Heart right ventricle (tissue), 16 donors: ENCODE data around the gene PLD1. TPM values are rescaled to one million over a fixed set of nuclear protein-coding genes. Genes with fewer than 3 reads are reported as not detected.

Source experiments
- ATAC-seq, 8 donors: fragments of 200-7000 bp; cut with Tn5 transposase; one replicate each; pipeline ENCODE4 v1.9.1; 2020; ENCODE audit warnings: mild to moderate bottlenecking in 8 of 8, moderate library complexity in 8 of 8, moderate number of reproducible peaks in 1 of 8
- DNase-seq, 2 donors: peaks; one replicate each; pipeline ENCODE4 v3.0.0-alpha.2; 2020
- H3K27ac ChIP-seq, 10 donors: fragments of 200-600 bp; sonication (generic) in 2 of 10; one replicate each; pipeline versions ENCODE4 v1.5.0 to v1.8.0; 2020 to 2022; ENCODE audit warnings: mild to moderate bottlenecking in 3 of 10
- H3K27me3 ChIP-seq, 7 donors: fragments of 200-600 bp; one replicate each; pipeline ENCODE4 v1.8.0; 2021 to 2022; ENCODE audit warnings: mild to moderate bottlenecking in 2 of 7
- H3K36me3 ChIP-seq, 9 donors: fragments of 200-600 bp; sonication (generic) in 1 of 9; one replicate each; pipeline versions ENCODE4 v1.5.0 to v1.8.0; 2020 to 2022; ENCODE audit warnings: mild to moderate bottlenecking in 2 of 9
- H3K4me1 ChIP-seq, 9 donors: fragments of 200-600 bp; sonication (generic) in 1 of 9; one replicate each; pipeline versions ENCODE4 v1.5.0 to v1.8.0; 2020 to 2022; ENCODE audit warnings: mild to moderate bottlenecking in 4 of 9
- H3K4me3 ChIP-seq, 10 donors: fragments of 200-600 bp; sonication (generic) in 2 of 10; one replicate each; pipeline versions ENCODE4 v1.5.0 to v1.8.0; 2020 to 2022; ENCODE audit warnings: mild to moderate bottlenecking in 7 of 10, moderate library complexity in 2 of 10
- H3K9me3 ChIP-seq, 11 donors: fragments of 200-600 bp in 10 of 11; sonication (generic) in 2 of 11; one replicate each; pipeline versions ENCODE4 v1.5.0 to v1.8.0; 2013 to 2022; ENCODE audit warnings: mild to moderate bottlenecking in 2 of 11, control low read depth in 1 of 11, moderate library complexity in 1 of 11
- WGBS, 2 donors: extraction: QIAGEN DNeasy Blood & Tissue Kit; methylation state at CpG; one replicate each; pipeline ENCODE4 v1.1.7; 2013; ENCODE audit warnings: inconsistent platforms in 1 of 2; 5-methylcytosine and 5-hydroxymethylcytosine counted together
- intact Hi-C, 10 donors: fragments of 100-400 bp; cut with DNase I; formaldehyde crosslinking; loops; one replicate each; pipeline versions ENCODE4 v1.11.1 to v1.14.2; 2022
- polyA plus RNA-seq, 2 donors: library from polyadenylated mRNA; stranded (reverse); fragments of 200-250 nt; gene quantifications; one replicate each; pipeline ENCODE4 v1.2.3, GENCODE V29; 2013
- total RNA-seq, 10 donors: library from RNA; stranded (reverse); fragmentation: NEBNext Ultra II Directional in 3 of 10; extraction: Animal tissue kit (Norgen Biotek cat#: 25700) in 3 of 10; gene quantifications; one replicate each; pipeline versions ENCODE4 v1.2.1 to v1.2.4, GENCODE V29; 2021 to 2023
- TF ChIP-seq, protein P1 (sequence below), 9 donors: fragments of 200-600 bp; sonication (generic) in 2 of 9; IDR thresholded peaks; one replicate each; pipeline versions ENCODE4 v1.5.0 to v1.8.0; 2021 to 2022; ENCODE audit warnings: antibody characterized with exemption in 9 of 9, mild to moderate bottlenecking in 5 of 9, moderate library complexity in 1 of 9
- donor health status: Arrhythmogenic right ventricular cardiomyopathy.
- donor health status: ischemic (EF 13 %, LVEDD 7.1; RV severe dilation, severe dysfunction).
- donor health status: healthy with polysubstance abuse.
- donor health status: DM: no; HTN: yes; CAD: no.
- donor health status: DM: no; HTN: no; CAD: no.
- donor health status: ischemic (EF 25% LVEDD 6.9; RV normal size, moderate dysfunction).
- donor health status: ischemic (EF 25% LVEDD 5.7; RV mildly dilated, moderate dysfunction).
- donor health status: healthy.
- donor health status: DM: yes; HTN: yes; CAD: no.
- donor health status: Ischemic cardiomyopathy.
- donor health status: ischemic (EF 35%, LVEDD 5.7; RV mildly dilated, moderate dysfunction).
- donor health status: nonischemic (EF 11% LVEDD 7.7; RV severe dilation, severe dysfunction).
- donor health status: DM: yes; HTN: yes; CAD: no.
- donor health status: PGD.
- donor health status: ischemic (EF 29% LVEDD 5.4; RV normal size, mild dysfunction).
- donor health status: nonischemic (EF 23%, LVEDD 6.1; RV moderate dilation, normal function).

The PLD1 gene
- total and polyA plus RNA-seq, 12 donors, result 10.5 to 83.3 (median 62.9) TPM

DNA sequence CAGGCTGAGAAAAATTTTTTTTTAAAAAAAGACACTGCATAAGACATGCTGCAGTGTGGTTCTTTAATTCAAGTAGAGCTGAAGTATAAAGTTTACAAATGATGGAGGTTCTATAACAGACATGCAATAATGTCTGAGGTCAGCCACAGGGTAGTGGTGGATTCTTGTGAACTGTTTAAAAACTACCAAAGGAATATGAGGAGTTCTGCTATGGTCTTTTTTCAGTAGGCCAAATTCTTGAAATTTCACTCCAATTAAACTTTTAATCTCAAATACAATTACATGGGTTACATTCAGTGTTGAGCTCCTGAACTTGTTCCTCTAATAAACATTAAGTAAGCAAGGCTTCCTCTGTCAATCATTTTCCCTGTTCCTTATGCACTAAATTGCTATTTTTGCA lies 122.7 kb downstream of the PLD1 start:
- intact Hi-C loops, result no loop called here
- ATAC-seq, result no peak
- H3K27me3 ChIP-seq, result no peaks in the 10 kb centered on the region
- H3K27ac ChIP-seq, result peak overlapping the region in 3 of 10 donors; percentile 7 to 55 (median 42)
- H3K9me3 ChIP-seq, result no peaks in the 10 kb centered on the region
- no peak overlapping the region for H3K4me3 ChIP-seq
- no peak for DNase-seq
- H3K36me3 ChIP-seq, result peaks cover 0 to 89% (median 6%) of the 10 kb centered on the region in 9 donors
- TF ChIP-seq, protein P1, sequence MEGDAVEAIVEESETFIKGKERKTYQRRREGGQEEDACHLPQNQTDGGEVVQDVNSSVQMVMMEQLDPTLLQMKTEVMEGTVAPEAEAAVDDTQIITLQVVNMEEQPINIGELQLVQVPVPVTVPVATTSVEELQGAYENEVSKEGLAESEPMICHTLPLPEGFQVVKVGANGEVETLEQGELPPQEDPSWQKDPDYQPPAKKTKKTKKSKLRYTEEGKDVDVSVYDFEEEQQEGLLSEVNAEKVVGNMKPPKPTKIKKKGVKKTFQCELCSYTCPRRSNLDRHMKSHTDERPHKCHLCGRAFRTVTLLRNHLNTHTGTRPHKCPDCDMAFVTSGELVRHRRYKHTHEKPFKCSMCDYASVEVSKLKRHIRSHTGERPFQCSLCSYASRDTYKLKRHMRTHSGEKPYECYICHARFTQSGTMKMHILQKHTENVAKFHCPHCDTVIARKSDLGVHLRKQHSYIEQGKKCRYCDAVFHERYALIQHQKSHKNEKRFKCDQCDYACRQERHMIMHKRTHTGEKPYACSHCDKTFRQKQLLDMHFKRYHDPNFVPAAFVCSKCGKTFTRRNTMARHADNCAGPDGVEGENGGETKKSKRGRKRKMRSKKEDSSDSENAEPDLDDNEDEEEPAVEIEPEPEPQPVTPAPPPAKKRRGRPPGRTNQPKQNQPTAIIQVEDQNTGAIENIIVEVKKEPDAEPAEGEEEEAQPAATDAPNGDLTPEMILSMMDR (IDR thresholded peaks at IDR 0.05), result no peak
- H3K4me1 ChIP-seq, result peaks cover 0 to 32% (median 14%) of the 10 kb centered on the region in 9 donors

DNA sequence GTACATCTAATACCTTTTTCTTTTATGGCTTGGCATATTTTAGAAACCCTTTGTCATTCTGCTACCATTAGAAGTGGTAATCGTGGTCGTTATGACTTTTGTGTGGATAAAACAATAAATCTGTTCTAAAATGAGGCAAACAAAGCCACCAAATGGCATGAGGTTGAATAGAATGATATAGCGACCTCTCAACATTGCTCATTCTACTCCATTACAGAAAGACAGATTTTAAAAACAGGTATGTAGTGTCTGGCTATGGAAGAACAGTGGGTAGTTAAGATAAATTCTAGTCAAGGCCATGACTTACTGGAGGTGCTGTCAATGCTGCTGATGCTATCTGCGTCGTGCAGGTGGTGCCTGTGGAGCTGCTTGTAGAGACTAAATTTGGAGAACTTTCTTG lies 123.2 kb downstream of the PLD1 start:
- no peak overlapping the region for H3K4me3 ChIP-seq
- peaks cover 0 to 89% (median 6%) of the 10 kb centered on the region in 9 donors for H3K36me3 ChIP-seq
- no peaks in the 10 kb centered on the region for H3K27me3 ChIP-seq
- H3K4me1 ChIP-seq, result peaks cover 0 to 32% (median 14%) of the 10 kb centered on the region in 9 donors
- peak overlapping the region in 1 of 10 donors; percentile 55 for H3K27ac ChIP-seq
- WGBS, 2 donors, result 93 to 96% methylated on average over 5 of the region's 5 CpGs
- no peaks in the 10 kb centered on the region for H3K9me3 ChIP-seq
- TF ChIP-seq, protein P1 (IDR thresholded peaks at IDR 0.05), result no peak
- intact Hi-C loops, result no loop called here
- no peak for ATAC-seq
- DNase-seq, result no peak

DNA sequence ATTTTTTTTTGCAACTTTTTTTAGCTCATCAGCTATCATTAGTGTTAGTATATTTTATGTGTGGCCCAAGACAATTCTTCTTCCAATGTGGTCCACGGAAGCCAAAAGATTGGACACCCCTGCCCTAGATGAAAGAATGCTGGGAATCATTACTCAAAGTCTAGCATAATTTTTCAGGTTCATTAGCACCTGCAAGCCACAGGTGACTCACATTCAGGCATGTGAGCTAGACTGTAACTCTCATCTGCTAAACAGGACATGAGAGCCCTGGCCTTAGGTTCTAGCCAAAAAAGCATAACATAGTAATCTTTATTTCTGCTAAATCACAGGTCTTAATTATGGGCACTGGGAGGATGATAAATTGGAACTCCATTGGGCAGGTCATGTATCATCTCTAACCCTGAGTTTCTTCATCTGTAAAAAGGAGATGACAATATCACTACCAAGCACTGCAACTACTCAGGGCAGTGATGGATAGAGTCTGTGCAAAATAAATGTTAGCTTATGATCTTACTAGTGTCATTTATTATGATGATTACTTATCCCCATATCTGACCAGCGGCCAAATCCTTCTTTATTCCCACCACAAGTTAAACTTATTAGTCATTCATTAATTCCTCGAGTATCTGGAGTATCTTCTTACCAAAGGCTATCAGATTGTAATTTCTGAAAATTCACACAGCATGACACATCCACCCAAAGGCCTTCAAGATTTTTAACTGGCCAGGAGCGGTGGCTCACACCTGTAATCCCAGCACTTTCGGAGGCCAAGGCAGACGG lies 125.0 kb downstream of the PLD1 start:
- no peak for DNase-seq
- ATAC-seq, result no peak
- H3K36me3 ChIP-seq, result peaks cover 0 to 82% (median 5%) of the 10 kb centered on the region in 9 donors
- H3K27ac ChIP-seq, result no peak overlapping the region
- H3K4me1 ChIP-seq, result peaks cover 0 to 25% (median 14%) of the 10 kb centered on the region in 9 donors
- H3K4me3 ChIP-seq, result no peak overlapping the region
- H3K9me3 ChIP-seq, result no peaks in the 10 kb centered on the region
- intact Hi-C loops, result no loop called here
- 94 to 99% methylated on average over 6 of the region's 6 CpGs for WGBS, 2 donors
- TF ChIP-seq, protein P1 (IDR thresholded peaks at IDR 0.05), result no peak
- no peaks in the 10 kb centered on the region for H3K27me3 ChIP-seq

DNA sequence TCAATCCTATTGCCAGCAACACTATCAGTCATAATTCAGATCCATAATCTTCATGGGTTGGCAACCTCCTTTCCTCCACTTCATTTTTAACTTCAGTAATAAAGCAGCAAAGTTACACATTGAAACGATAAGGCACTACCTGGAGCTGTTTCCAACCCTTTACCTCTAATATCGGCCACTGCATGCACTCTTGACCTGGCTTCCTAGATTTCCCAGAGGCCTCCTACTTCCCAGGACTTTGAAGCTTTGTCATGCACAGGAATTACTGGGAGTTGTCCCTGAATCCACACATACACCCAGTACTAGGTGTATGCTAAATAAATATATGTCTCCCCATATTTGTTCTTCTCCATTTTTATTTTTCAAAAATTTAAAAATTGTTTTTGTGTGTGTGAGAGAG lies 126.1 kb downstream of the PLD1 start:
- peaks cover 0 to 17% (median 14%) of the 10 kb centered on the region in 9 donors for H3K4me1 ChIP-seq
- no peaks in the 10 kb centered on the region for H3K27me3 ChIP-seq
- H3K36me3 ChIP-seq, result peaks cover 0 to 76% (median 5%) of the 10 kb centered on the region in 9 donors
- no peak overlapping the region for H3K4me3 ChIP-seq
- WGBS, 2 donors, result 58% methylated on average over 2 of the region's 2 CpGs
- H3K9me3 ChIP-seq, result no peaks in the 10 kb centered on the region
- H3K27ac ChIP-seq, result no peak overlapping the region
- DNase-seq, result no peak
- TF ChIP-seq, protein P1 (IDR thresholded peaks at IDR 0.05), result no peak
- ATAC-seq, result no peak
- intact Hi-C loops, result no loop called here
